A549 (cell line): ENCODE data around the gene ABCG8. TPM values are rescaled to one million over a fixed set of nuclear protein-coding genes. Genes with fewer than 3 reads are reported as not detected.

Experiments used
- ATAC-seq, 2 experiments: fragments of 200-7000 bp in 1 of 2; fragments of >200 bp in 1 of 2; cut with Nextera tagmentation in 1 of 2; cut with Tn5 transposase in 1 of 2; 3 replicates each; pipeline versions ENCODE4 v1.8.0 to v1.9.1; 2018 to 2020; ENCODE audit warnings: mild to moderate bottlenecking in 1 of 2, moderate library complexity in 1 of 2
- CTCF ChIA-PET: fragments of 300-600 bp; sonication (Branson Sonifier 250); formaldehyde crosslinking; extraction: SDS; loops from one replicate; lab custom pipeline; 2021; ENCODE audit warnings: antibody characterized with exemption, inconsistent platforms; lab: Yijun Ruan, JAX
- POLR2A ChIA-PET: fragments of 350-600 bp; formaldehyde crosslinking; extraction: SDS; loops from one replicate; lab custom pipeline; 2021; ENCODE audit warnings: antibody characterized with exemption, inconsistent platforms; lab: Yijun Ruan, JAX
- DNase-seq, 2 experiments: peaks; one replicate each; pipeline versions ENCODE4 v3.0.0 to v3.0.0-alpha.2; 2011 to 2016; ENCODE audit warnings: low read depth in 1 of 2, low spot score in 1 of 2
- FAIRE-seq: peaks from 2 replicates; lab custom pipeline; 2011; peaks lifted over from hg19 to GRCh38; lab: Jason Lieb, UNC
- H3K27ac ChIP-seq, 2 experiments: fragments of >200 bp; sonication (Bioruptor Twin); formaldehyde crosslinking; 3 replicates each; pipeline ENCODE4 v1.5.1; 2016 to 2017
- H3K4me1 ChIP-seq: fragments of >200 bp; sonication (Bioruptor Twin); formaldehyde crosslinking; 3 replicates; pipeline ENCODE4 v1.6.1; 2016
- H3K4me2 ChIP-seq: fragments of >200 bp; sonication (Bioruptor Twin); formaldehyde crosslinking; 3 replicates; pipeline ENCODE4 v1.6.1; 2016
- H3K4me3 ChIP-seq: fragments of >200 bp; sonication (Bioruptor Twin); formaldehyde crosslinking; 3 replicates; pipeline ENCODE4 v1.5.1; 2016
- H3K9me3 ChIP-seq: fragments of >200 bp; sonication (Bioruptor Twin); formaldehyde crosslinking; 3 replicates; pipeline ENCODE4 v1.6.1; 2016
- CBX8 ChIP-seq: fragments of 200-600 bp; sonication (generic); IDR thresholded peaks from 2 replicates; pipeline ENCODE4 v1.6.1; 2016
- EHF ChIP-seq: fragments of 250-450 bp; sonication (Bioruptor Pico); IDR thresholded peaks from 2 replicates; pipeline ENCODE4 v1.5.0; 2020; ENCODE audit warnings: mild to moderate bottlenecking
- FOXS1 ChIP-seq: fragments of 250-450 bp; sonication (Bioruptor Pico); IDR thresholded peaks from 2 replicates; pipeline ENCODE4 v1.5.0; 2020; ENCODE audit warnings: mild to moderate bottlenecking, moderate library complexity
- JUN ChIP-seq, 2 experiments: fragments of >200 bp; sonication (Bioruptor Twin); formaldehyde crosslinking; IDR thresholded peaks; 2 replicates in 1 of 2; 3 replicates in 1 of 2; pipeline ENCODE4 v1.6.1; 2016 to 2017
- KDM5A ChIP-seq: fragments of 200-600 bp; sonication (generic); IDR thresholded peaks from 2 replicates; pipeline ENCODE4 v1.6.1; 2016; ENCODE audit warnings: antibody characterized with exemption, mild to moderate bottlenecking
- MAFK ChIP-seq: fragments of 450-650 bp; IDR thresholded peaks from 2 replicates; pipeline ENCODE4 v1.6.1; 2014; ENCODE audit not compliant: partially characterized antibody
- NPAS2 ChIP-seq: fragments of 250-450 bp; sonication (Bioruptor Pico); IDR thresholded peaks from 2 replicates; pipeline ENCODE4 v1.8.0; 2022; ENCODE audit warnings: mild to moderate bottlenecking, moderate library complexity, borderline replicate concordance
- PHF8 ChIP-seq: fragments of 200-600 bp; sonication (generic); IDR thresholded peaks from 2 replicates; pipeline ENCODE4 v1.6.1; 2016; ENCODE audit warnings: low read depth, mild to moderate bottlenecking, antibody characterized with exemption, moderate library complexity, borderline replicate concordance
- POLR2A ChIP-seq: IDR thresholded peaks from 2 replicates; pipeline ENCODE4 v1.6.1; 2012; ENCODE audit warnings: mild to moderate bottlenecking, low read length
- RAD21 ChIP-seq, 2 experiments: fragments of >200 bp in 1 of 2; sonication (Bioruptor Twin) in 1 of 2; formaldehyde crosslinking in 1 of 2; IDR thresholded peaks in 1 of 2; conservative IDR thresholded peaks in 1 of 2; 2 replicates in 1 of 2; 3 replicates in 1 of 2; pipeline ENCODE4 v1.6.1; 2012 to 2018; ENCODE audit warnings: inconsistent platforms in 1 of 2
- RCOR1 ChIP-seq: fragments of 150-350 bp; IDR thresholded peaks from 2 replicates; pipeline ENCODE4 v1.6.1; 2014; ENCODE audit warnings: antibody characterized with exemption, low read length, low read depth
- RNF2 ChIP-seq: fragments of 200-600 bp; sonication (generic); IDR thresholded peaks from 2 replicates; pipeline ENCODE4 v1.6.1; 2016; ENCODE audit warnings: low read depth, mild to moderate bottlenecking, antibody characterized with exemption, moderate library complexity, borderline replicate concordance
- SMC3 ChIP-seq: fragments of >200 bp; sonication (Bioruptor Twin); formaldehyde crosslinking; IDR thresholded peaks from 3 replicates; pipeline ENCODE4 v1.6.1; 2018; ENCODE audit warnings: inconsistent platforms
- ZFP36 ChIP-seq: fragments of 450-650 bp; IDR thresholded peaks from 2 replicates; pipeline ENCODE4 v1.6.1; 2014; ENCODE audit warnings: borderline replicate concordance; ENCODE audit not compliant: partially characterized antibody
- ZNF302 ChIP-seq: fragments of 250-450 bp; sonication (Bioruptor Pico); IDR thresholded peaks from 2 replicates; pipeline ENCODE4 v1.9.0; 2021; ENCODE audit warnings: inconsistent platforms, mild to moderate bottlenecking, moderate library complexity
- ZSCAN20 ChIP-seq: fragments of 250-450 bp; sonication (Bioruptor Pico); IDR thresholded peaks from 2 replicates; pipeline ENCODE4 v1.8.0; 2022; ENCODE audit warnings: mild to moderate bottlenecking, moderate library complexity
- WGBS: methylation state at CpG from one replicate; pipeline ENCODE4 v1.1.6; 2017; ENCODE audit errors: missing lambda C conversion rate; 5-methylcytosine and 5-hydroxymethylcytosine counted together
- polyA plus RNA-seq, 4 experiments: library from polyadenylated mRNA; depleted of rRNA in 3 of 4; stranded (reverse); fragments of >200 nt; fragmentation: RNase III in 1 of 4; extraction: RNeasy Plus Mini Kit Qiagen cat#74134 plus additional on column Dnase treatment in 1 of 4; gene quantifications; 2 replicates in 3 of 4; 3 replicates in 1 of 4; pipeline ENCODE4 v1.2.3, GENCODE V29; 2011 to 2017
- TF ChIP-seq, protein P1 (sequence below): fragments of 250-450 bp; sonication (Bioruptor Pico); IDR thresholded peaks from 2 replicates; pipeline ENCODE4 v1.5.0; 2020; ENCODE audit warnings: low read depth, mild to moderate bottlenecking, moderate library complexity
- TF ChIP-seq, protein P2 (sequence below): IDR thresholded peaks from 2 replicates; pipeline ENCODE4 v1.6.1; 2012

The ABCG8 gene
- polyA plus RNA-seq, 2 of the 4 experiments (the other 2 are of a cell fraction): not detected

DNA sequence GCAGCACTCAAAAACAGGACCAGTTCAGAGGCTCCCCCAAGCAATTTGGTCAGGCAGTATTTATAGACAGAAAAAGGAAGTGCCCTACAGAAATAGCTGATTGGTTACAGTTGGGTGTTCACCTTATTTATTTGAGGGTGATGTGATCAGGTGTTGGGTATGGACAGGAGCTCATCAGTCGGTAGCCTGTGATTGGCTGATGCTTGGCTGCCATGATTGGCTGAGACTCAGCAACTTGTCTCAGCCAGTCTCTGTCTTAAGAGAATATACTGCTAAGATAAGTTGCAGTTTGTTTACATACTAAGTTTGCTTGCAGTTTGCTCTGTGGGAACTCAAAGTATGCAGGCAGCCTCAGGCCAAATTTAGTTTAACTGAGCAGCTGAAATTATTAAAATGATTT lies 9.4 kb downstream of the ABCG8 start (continued):
- TF ChIP-seq, protein P1, sequence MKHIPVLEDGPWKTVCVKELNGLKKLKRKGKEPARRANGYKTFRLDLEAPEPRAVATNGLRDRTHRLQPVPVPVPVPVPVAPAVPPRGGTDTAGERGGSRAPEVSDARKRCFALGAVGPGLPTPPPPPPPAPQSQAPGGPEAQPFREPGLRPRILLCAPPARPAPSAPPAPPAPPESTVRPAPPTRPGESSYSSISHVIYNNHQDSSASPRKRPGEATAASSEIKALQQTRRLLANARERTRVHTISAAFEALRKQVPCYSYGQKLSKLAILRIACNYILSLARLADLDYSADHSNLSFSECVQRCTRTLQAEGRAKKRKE: no peak
- no peak for TF ChIP-seq KDM5A
- TF ChIP-seq FOXS1: no peak

DNA sequence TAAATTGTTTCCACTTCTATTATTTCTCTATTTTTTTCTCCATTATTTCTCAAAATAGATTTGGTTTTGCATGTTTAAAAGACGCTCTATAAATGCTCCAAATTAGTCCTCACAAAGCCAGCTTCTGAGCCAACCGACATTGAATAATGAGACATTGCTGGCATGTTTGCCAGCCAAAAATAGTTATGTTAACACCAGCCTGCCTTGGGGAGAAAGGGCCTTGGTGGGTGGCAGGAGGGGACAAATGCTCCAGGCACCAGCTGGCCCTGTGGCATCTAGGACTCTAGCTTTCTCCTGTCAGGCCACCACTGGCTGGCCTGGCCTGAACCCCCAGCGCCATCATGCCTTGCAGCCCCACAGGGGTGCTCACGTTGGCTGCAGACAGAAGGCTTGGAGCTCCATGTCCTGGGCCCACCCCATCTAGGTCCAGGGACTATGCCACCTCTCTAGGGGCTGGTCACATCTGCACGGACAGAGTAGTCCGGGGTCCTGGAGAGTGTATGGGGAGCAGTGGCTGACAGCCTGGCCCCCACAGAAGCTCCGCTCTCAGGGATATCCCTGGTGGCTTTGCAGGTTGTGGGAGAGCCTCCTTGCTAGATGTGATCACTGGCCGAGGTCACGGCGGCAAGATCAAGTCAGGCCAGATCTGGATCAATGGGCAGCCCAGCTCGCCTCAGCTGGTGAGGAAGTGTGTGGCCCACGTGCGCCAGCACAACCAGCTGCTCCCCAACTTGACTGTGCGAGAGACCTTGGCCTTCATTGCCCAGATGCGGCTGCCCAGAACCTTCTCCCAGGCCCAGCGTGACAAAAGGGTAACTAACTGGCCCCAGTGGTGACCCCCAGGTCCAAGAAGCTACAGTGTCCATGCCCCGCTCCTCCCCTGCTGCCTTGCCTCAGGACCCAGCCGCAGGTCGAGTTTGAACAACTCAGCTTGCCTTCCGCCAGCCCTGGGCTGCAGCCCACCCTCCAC lies 12.5 kb downstream of the ABCG8 start:
- DNase-seq (no peak), FAIRE-seq (no peak), ATAC-seq (no peak)
- Histone ChIP-seq H3K4me1 (peaks cover 8% of the 10 kb centered on the region; the same call in 1 of the 3 replicates), H3K4me2 (no peak overlapping the region), H3K27ac (no peak overlapping the region), H3K4me3 (no peak overlapping the region), H3K9me3 (no peaks in the 10 kb centered on the region)
- TF ChIP-seq RCOR1 (no peak), RNF2 (no peak), RAD21 (conservative IDR thresholded peaks at IDR 0.05 in 1 of 2, IDR thresholded peaks at IDR 0.05 in 1 of 2) (no peak), POLR2A (no peak)
- CTCF ChIA-PET: interaction anchor here (0.9 to 1.9 kb wide), 3 partner anchors 27 to 237 kb away, joined by 3 to 9 read pairs (median 3); no protein-coding TSS in a partner anchor
- POLR2A ChIA-PET: no interaction called here
- 73% methylated on average over 18 of the region's 20 CpGs for WGBS

DNA sequence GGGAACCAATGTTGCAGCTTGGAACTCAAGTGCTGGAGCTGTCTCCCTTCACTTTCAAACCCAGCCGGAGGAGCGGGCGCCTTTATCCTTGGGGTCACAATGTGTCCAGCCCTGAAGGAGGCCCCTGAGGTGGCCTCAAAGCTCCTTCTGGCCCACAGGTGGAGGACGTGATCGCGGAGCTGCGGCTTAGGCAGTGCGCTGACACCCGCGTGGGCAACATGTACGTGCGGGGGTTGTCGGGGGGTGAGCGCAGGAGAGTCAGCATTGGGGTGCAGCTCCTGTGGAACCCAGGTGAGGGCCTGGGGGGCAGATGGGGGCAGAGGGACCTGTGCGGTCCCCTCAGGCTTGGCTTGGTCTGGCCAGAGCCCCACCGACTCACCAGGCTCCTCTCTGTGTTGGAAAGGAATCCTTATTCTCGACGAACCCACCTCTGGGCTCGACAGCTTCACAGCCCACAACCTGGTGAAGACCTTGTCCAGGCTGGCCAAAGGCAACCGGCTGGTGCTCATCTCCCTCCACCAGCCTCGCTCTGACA lies 13.5 kb downstream of the ABCG8 start:
- DNase-seq: no peak
- Histone ChIP-seq H3K9me3 (no peaks in the 10 kb centered on the region), H3K27ac (no peak overlapping the region), H3K4me2 (no peak overlapping the region)
- FAIRE-seq: no peak
- ChIA-PET POLR2A (no interaction called here), CTCF (interaction anchor here (0.7 to 1.9 kb wide), 3 partner anchors 26 to 244 kb away, joined by 3 to 9 read pairs (median 3); no protein-coding TSS in a partner anchor)
- no peak for ATAC-seq
- TF ChIP-seq ZFP36 (no peak), CBX8 (no peak), JUN (IDR thresholded peaks at IDR 0.05) (no peak), EHF (CRISPR knock-in tag) (no peak), PHF8 (no peak), NPAS2 (no peak), SMC3 (no peak), ZNF302 (CRISPR knock-in tag) (no peak), FOXS1 (no peak), MAFK (no peak), ZSCAN20 (CRISPR knock-in tag) (no peak)
- TF ChIP-seq, protein P1: no peak
- TF ChIP-seq, protein P2, sequence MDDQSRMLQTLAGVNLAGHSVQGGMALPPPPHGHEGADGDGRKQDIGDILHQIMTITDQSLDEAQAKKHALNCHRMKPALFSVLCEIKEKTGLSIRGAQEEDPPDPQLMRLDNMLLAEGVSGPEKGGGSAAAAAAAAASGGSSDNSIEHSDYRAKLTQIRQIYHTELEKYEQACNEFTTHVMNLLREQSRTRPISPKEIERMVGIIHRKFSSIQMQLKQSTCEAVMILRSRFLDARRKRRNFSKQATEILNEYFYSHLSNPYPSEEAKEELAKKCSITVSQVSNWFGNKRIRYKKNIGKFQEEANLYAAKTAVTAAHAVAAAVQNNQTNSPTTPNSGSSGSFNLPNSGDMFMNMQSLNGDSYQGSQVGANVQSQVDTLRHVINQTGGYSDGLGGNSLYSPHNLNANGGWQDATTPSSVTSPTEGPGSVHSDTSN: no peak
- TF ChIP-seq, all 56 proteins: peak for 0
- no peak overlapping the region for H3K4me3 ChIP-seq
- 85% methylated on average over 21 of the region's 21 CpGs for WGBS
- H3K4me1 ChIP-seq: peaks cover 8% of the 10 kb centered on the region; the same call in 1 of the 3 replicates
